ENCODE results near the gene ACMSD. TPM values are rescaled to one million over a fixed set of nuclear protein-coding genes. Genes with fewer than 3 reads are reported as not detected.

The ACMSD gene
- total and polyA plus RNA-seq, 12 donors, result 0.32 to 1.9 (median 0.61) TPM; not detected in 5

- no peak for DNase-seq
- Histone ChIP-seq H3K27ac (no peak overlapping the region), H3K4me3 (no peak overlapping the region), H3K27me3 (no peaks in the 10 kb centered on the region), H3K36me3 (replicated peaks in 1 of 2) (no peaks in the 10 kb centered on the region), H3K9me3 (replicated peaks in 1 of 3) (no peaks in the 10 kb centered on the region), H3K4me1 (replicated peaks in 1 of 2) (no peaks in the 10 kb centered on the region)
- intact Hi-C loops (cut with DNase I), result no loop called here
- TF ChIP-seq CTCF (IDR thresholded peaks at IDR 0.05) (no peak), POLR2A (IDR thresholded peaks at IDR 0.05) (no peak)
- 29 to 38% (median 32%) methylated on average over 1 of the region's 1 CpG for WGBS, 4 donors
These were observed 36.9 kb downstream of the ACMSD start for GRCh38 chr2:134875309-134875708.

DNA sequence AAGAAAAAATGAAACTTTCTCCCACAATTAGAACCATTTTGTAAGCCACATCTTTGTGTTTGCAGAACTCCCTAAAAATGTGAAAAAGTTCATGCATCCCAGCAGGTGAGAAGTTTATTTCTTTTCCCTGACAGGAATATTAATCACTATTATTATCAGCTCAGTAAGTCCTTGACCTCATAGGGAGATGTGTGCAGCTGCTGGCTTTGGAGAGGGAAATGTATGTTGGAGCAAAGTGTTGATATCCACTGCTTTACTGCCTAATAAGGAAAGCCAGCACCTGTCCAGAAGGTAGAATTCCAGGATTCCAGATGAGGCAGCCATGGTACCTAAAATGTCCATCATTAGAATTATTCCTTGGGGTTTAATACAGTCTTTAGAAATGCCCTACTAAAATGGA, 44.4 kb downstream of the ACMSD start:
- no peaks in the 10 kb centered on the region for H3K4me1 ChIP-seq (replicated peaks in 1 of 2)
- no peak overlapping the region for H3K4me3 ChIP-seq
- H3K36me3 ChIP-seq (replicated peaks in 1 of 2), result no peaks in the 10 kb centered on the region
- H3K9me3 ChIP-seq (replicated peaks in 1 of 3), result no peaks in the 10 kb centered on the region
- DNase-seq, result no peak
- intact Hi-C loops (cut with DNase I), result no loop called here
- H3K27me3 ChIP-seq, result no peaks in the 10 kb centered on the region
- TF ChIP-seq CTCF (IDR thresholded peaks at IDR 0.05), result no peak
- TF ChIP-seq POLR2A (IDR thresholded peaks at IDR 0.05), result no peak
- no peak overlapping the region for H3K27ac ChIP-seq

- intact Hi-C loops (cut with DNase I), result no loop called here
- no peak overlapping the region for H3K4me3 ChIP-seq
- 90 to 98% (median 95%) methylated on average over 3 of the region's 3 CpGs for WGBS, 4 donors
- H3K9me3 ChIP-seq (replicated peaks in 1 of 3), result no peaks in the 10 kb centered on the region
- no peaks in the 10 kb centered on the region for H3K36me3 ChIP-seq (replicated peaks in 1 of 2)
- DNase-seq, result no peak
- no peak overlapping the region for H3K27ac ChIP-seq
- H3K4me1 ChIP-seq (replicated peaks in 1 of 2), result no peaks in the 10 kb centered on the region
- no peak for TF ChIP-seq POLR2A (IDR thresholded peaks at IDR 0.05)
- no peak for TF ChIP-seq CTCF (IDR thresholded peaks at IDR 0.05)
- no peaks in the 10 kb centered on the region for H3K27me3 ChIP-seq
These were observed 45.3 kb downstream of the ACMSD start for GRCh38 chr2:134883552-134884293.

DNA sequence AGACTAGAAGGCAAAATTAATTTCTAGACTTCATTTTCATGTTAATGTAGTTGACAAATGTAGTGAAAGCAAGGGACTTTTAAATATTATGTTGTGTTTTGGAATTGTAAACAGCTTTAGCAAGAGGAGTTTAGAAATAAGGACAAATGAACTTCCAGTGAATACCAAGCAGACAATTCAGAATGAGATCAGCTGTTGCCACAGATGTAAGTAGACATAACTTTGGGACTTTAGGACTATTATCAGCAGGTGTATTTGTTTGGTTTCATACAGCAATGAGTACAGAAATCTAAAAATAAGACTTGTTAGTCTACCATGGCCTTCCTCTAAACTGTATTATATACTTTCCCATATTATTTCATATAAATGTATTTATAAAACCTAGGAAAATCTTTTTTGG, 46.0 kb downstream of the ACMSD start:
- H3K27ac ChIP-seq, result no peak overlapping the region
- no peaks in the 10 kb centered on the region for H3K9me3 ChIP-seq (replicated peaks in 1 of 3)
- H3K4me1 ChIP-seq (replicated peaks in 1 of 2), result no peaks in the 10 kb centered on the region
- H3K27me3 ChIP-seq, result no peaks in the 10 kb centered on the region
- no peak overlapping the region for H3K4me3 ChIP-seq
- no peaks in the 10 kb centered on the region for H3K36me3 ChIP-seq (replicated peaks in 1 of 2)
- intact Hi-C loops (cut with DNase I), result no loop called here
- no peak for TF ChIP-seq POLR2A (IDR thresholded peaks at IDR 0.05)
- no peak for TF ChIP-seq CTCF (IDR thresholded peaks at IDR 0.05)
- DNase-seq, result no peak

All from adrenal gland (tissue), 12 donors.